Memory B cell (primary cell): ENCODE results near the gene LGMN.

ENCODE experiments used
- ATAC-seq: fragments of 150-1000 bp; cut with Tn5 transposase; 2 replicates; pipeline ENCODE4 v1.10.0; 2021; ENCODE audit warnings: low read depth, mild to moderate bottlenecking, moderate library complexity
- DNase-seq, 2 donors: peaks; one replicate each; pipeline ENCODE4 v3.0.0; 2022; ENCODE audit warnings: low spot score in 2 of 2
- H3K27ac Mint-ChIP-seq: one replicate; pipeline ENCODE4 v1.8.0; 2022; ENCODE audit warnings: mild to moderate bottlenecking, moderate library complexity, mixed read lengths
- H3K27me3 Mint-ChIP-seq: one replicate; pipeline ENCODE4 v1.8.0; 2022; ENCODE audit warnings: mixed read lengths
- H3K36me3 Mint-ChIP-seq: one replicate; pipeline ENCODE4 v1.8.0; 2022; ENCODE audit warnings: mild to moderate bottlenecking, mixed read lengths
- H3K4me1 Mint-ChIP-seq: one replicate; pipeline ENCODE4 v1.8.0; 2022; ENCODE audit warnings: mixed read lengths
- H3K4me3 Mint-ChIP-seq: one replicate; pipeline ENCODE4 v1.8.0; 2022; ENCODE audit warnings: mild to moderate bottlenecking, moderate library complexity, mixed read lengths
- H3K9me3 Mint-ChIP-seq: one replicate; pipeline ENCODE4 v1.8.0; 2022; ENCODE audit warnings: mixed read lengths

The LGMN gene

DNA sequence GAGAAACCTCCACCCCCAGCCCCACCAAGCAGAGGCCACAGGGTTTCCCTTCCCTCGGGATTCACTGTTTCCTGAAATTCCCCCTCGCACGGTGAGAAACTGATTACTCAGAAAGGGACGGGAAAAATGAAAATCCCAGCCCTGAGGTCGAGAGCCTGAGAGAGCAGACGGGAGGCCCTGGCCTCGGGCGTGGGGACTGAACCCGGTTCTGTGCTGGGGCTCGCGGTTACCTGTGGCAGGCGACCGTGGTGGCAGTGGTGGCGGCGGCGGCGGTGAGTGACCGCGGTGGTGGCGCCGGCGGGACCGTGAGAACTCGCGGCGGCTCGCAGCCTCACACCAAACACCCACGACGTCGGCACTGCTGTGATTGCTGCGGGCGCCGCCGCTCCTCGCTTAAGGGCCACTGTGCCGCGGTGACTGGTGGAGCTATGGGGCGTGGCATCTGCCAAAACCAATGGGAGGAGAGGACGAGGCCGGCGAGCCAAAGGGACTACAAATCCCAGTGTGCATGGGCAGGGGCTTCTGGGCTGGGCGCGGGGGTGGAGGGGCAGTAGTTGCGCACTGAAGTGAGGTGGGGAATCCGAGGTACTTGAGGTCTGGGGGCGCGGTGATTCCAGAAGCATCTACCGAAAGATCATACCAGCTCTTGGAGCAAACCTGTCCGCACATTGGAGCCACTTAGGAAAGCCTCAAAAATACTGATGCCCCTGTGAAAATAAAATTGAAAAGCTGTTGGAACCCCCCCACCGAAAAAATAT lies at the start of gene LGMN:
TSS of gene LGMN (minus strand) at position 369 of the 758 bp plus-strand sequence. CDS start 15,841 bp downstream, outside the sequence.
- Mint-ChIP-seq H3K4me3 (peak within 1 kb of the TSS; percentile 89), H3K4me1 (peaks cover 52% of the 10 kb centered on the region), H3K27me3 (no peaks in the 10 kb centered on the region), H3K27ac (peak within 1 kb of the TSS; percentile 87), H3K36me3 (no peaks in the 10 kb centered on the region), H3K9me3 (peaks cover 3% of the 10 kb centered on the region)
- peak; percentile 91 for ATAC-seq
- DNase-seq, result peak; percentile 84 to 85

- no peaks in the 10 kb centered on the region for H3K27me3 Mint-ChIP-seq
- ATAC-seq (no peak), DNase-seq (no peak)
- H3K36me3 Mint-ChIP-seq, result peaks cover 9% of the 10 kb centered on the region
- peaks cover 4% of the 10 kb centered on the region for H3K9me3 Mint-ChIP-seq
- H3K27ac Mint-ChIP-seq, result peak overlapping the region; percentile 97
- H3K4me1 Mint-ChIP-seq, result peaks cover 19% of the 10 kb centered on the region
- H3K4me3 Mint-ChIP-seq, result peak overlapping the region; percentile 98
These were observed 46.5 kb upstream of the LGMN start for GRCh38 chr14:92794961-92795360.

GRCh38 chr14:92794547-92794941 lies 46.1 kb upstream of the LGMN start:
- no peaks in the 10 kb centered on the region for H3K27me3 Mint-ChIP-seq
- H3K4me1 Mint-ChIP-seq, result peaks cover 18% of the 10 kb centered on the region
- H3K27ac Mint-ChIP-seq, result peak overlapping the region; percentile 97
- DNase-seq (no peak), ATAC-seq (no peak)
- peaks cover 9% of the 10 kb centered on the region for H3K9me3 Mint-ChIP-seq
- peak overlapping the region; percentile 98 for H3K4me3 Mint-ChIP-seq
- H3K36me3 Mint-ChIP-seq, result peaks cover 8% of the 10 kb centered on the region

DNA sequence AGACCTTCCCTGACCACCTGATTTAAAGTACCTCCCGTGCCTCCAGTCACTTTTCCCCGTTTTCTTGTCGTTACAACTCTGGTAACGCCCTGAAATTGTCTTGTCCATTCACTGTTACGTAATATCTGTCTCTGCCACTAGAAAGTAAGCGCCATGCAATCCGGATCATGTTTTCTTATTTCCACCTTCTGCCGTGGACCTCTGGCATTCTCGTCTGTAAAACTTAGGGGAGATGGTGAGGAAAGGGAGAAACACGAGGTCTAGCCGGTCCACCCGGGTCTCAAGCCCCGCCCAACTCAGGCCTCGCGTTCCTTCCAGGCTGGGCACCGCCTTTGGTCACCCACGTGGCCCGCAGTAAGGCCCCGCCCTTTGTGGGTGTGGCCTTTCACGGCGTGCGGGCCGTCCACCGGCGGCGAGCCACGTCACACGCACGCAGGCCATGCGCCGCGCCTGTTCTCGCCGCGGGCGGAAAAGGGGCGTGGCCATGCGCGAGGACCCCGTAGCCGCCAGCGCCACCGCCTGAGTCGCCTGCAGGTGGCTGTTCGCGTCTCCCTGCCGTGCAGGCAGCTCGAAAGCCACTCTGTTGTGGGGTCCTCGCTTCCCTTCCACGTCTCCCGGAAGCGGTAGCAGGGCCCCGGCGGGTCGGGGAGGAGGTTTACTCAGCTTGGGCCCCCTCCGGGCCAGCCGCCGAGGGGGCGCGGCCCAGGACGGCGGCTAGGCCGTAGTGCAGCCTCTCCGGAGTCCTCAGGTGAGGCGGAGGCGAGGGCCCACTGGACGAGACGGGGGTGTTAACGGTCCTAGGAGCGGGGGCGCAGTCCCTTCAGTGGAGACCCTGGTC lies 45.5 kb upstream of the LGMN start, which contains the start of gene GOLGA5:
TSS of gene GOLGA5 (plus strand) at position 597 of the 838 bp plus-strand sequence. CDS start 3,133 bp downstream, outside the sequence.
- peaks cover 13% of the 10 kb centered on the region for H3K9me3 Mint-ChIP-seq
- peak within 1 kb of the TSS; percentile 97 for H3K27ac Mint-ChIP-seq
- H3K36me3 Mint-ChIP-seq, result peaks cover 8% of the 10 kb centered on the region
- no peaks in the 10 kb centered on the region for H3K27me3 Mint-ChIP-seq
- ATAC-seq, result peak; percentile 88
- H3K4me3 Mint-ChIP-seq, result peak within 1 kb of the TSS; percentile 98
- peak; percentile 99 for DNase-seq
- H3K4me1 Mint-ChIP-seq, result peaks cover 18% of the 10 kb centered on the region

- no peak for DNase-seq
- peaks cover 4% of the 10 kb centered on the region for H3K36me3 Mint-ChIP-seq
- H3K27me3 Mint-ChIP-seq, result no peaks in the 10 kb centered on the region
- ATAC-seq, result no peak
- peaks cover 13% of the 10 kb centered on the region for H3K9me3 Mint-ChIP-seq
- peaks cover 14% of the 10 kb centered on the region for H3K4me1 Mint-ChIP-seq
- no peak overlapping the region for H3K27ac Mint-ChIP-seq
- H3K4me3 Mint-ChIP-seq, result no peak overlapping the region
These were observed 44.5 kb upstream of the LGMN start for GRCh38 chr14:92792885-92793284.

DNA sequence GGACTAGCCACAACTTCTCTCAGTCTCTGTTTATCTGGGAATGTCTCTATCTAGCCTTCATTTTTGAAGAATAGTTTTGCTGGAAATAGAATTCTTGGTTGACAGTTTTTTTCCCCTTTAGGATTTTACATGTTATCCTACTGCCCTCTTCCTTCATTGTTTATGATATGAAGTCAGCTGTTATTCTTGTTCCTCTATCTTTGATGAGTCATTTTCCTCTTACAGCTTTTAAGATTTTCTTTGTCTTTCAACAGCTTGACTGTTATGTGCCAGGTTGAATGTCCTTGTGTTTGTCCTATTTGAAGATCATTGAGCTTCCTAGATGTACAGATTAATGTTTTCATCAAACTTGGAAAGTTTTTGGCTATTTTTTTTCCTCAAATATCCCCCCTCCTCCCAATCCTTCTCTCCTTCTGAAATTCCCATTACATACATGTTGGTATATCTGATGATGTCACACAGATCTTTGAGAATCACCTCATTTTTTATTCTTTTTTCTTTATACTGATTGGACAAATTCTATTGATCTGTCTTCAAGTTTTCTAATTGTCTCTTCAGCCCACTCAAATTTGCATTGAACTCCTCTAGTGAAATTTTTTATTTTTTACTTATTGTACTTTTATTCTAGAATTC lies 41.1 kb upstream of the LGMN start:
- DNase-seq (no peak), ATAC-seq (no peak)
- H3K4me3 Mint-ChIP-seq, result no peak overlapping the region
- H3K9me3 Mint-ChIP-seq, result peaks cover 13% of the 10 kb centered on the region
- H3K27me3 Mint-ChIP-seq, result no peaks in the 10 kb centered on the region
- no peaks in the 10 kb centered on the region for H3K36me3 Mint-ChIP-seq
- no peak overlapping the region for H3K27ac Mint-ChIP-seq
- peaks cover 4% of the 10 kb centered on the region for H3K4me1 Mint-ChIP-seq

GRCh38 chr14:92787554-92787953 lies 39.1 kb upstream of the LGMN start:
- Mint-ChIP-seq H3K4me3 (no peak overlapping the region), H3K4me1 (peaks cover 4% of the 10 kb centered on the region), H3K9me3 (peaks cover 13% of the 10 kb centered on the region), H3K27ac (no peak overlapping the region), H3K27me3 (no peaks in the 10 kb centered on the region), H3K36me3 (no peaks in the 10 kb centered on the region)
- no peak for ATAC-seq
- no peak for DNase-seq

DNA sequence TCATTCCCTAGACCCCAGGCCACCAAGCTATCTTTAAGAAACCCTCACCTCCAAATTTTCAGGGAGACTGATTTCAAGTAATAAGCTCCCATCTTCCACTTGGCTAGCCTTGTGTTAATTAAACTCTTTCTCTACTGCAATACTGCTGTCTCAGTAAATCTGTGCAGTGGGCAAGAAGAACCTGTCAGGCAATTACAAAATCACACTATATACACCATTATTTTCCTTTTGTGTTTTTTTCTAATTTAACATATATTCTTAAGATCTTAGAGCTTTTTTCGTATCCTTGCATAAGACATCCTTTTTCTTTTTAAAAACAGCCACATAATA lies 38.0 kb upstream of the LGMN start:
- peaks cover 4% of the 10 kb centered on the region for H3K4me1 Mint-ChIP-seq
- H3K4me3 Mint-ChIP-seq, result no peak overlapping the region
- no peaks in the 10 kb centered on the region for H3K36me3 Mint-ChIP-seq
- DNase-seq (no peak), ATAC-seq (no peak)
- H3K9me3 Mint-ChIP-seq, result peaks cover 10% of the 10 kb centered on the region
- H3K27me3 Mint-ChIP-seq, result no peaks in the 10 kb centered on the region
- H3K27ac Mint-ChIP-seq, result no peak overlapping the region

- no peak for DNase-seq
- peaks cover 9% of the 10 kb centered on the region for H3K9me3 Mint-ChIP-seq
- H3K4me1 Mint-ChIP-seq, result peaks cover 4% of the 10 kb centered on the region
- no peak overlapping the region for H3K4me3 Mint-ChIP-seq
- ATAC-seq, result no peak
- no peak overlapping the region for H3K27ac Mint-ChIP-seq
- H3K27me3 Mint-ChIP-seq, result no peaks in the 10 kb centered on the region
- no peaks in the 10 kb centered on the region for H3K36me3 Mint-ChIP-seq
These were observed 37.4 kb upstream of the LGMN start for GRCh38 chr14:92785667-92786426.

- DNase-seq, result peak; percentile 45 to 55
- peak; percentile 92 for ATAC-seq
- Mint-ChIP-seq H3K9me3 (no peaks in the 10 kb centered on the region), H3K4me1 (peaks cover 8% of the 10 kb centered on the region), H3K27me3 (no peaks in the 10 kb centered on the region), H3K36me3 (no peaks in the 10 kb centered on the region), H3K27ac (no peak overlapping the region), H3K4me3 (no peak overlapping the region)
These were observed 35.5 kb upstream of the LGMN start for GRCh38 chr14:92783813-92784431.

- no peak overlapping the region for H3K27ac Mint-ChIP-seq
- H3K36me3 Mint-ChIP-seq, result no peaks in the 10 kb centered on the region
- DNase-seq, result no peak
- H3K9me3 Mint-ChIP-seq, result no peaks in the 10 kb centered on the region
- ATAC-seq, result no peak
- no peaks in the 10 kb centered on the region for H3K27me3 Mint-ChIP-seq
- H3K4me3 Mint-ChIP-seq, result no peak overlapping the region
- H3K4me1 Mint-ChIP-seq, result peaks cover 16% of the 10 kb centered on the region
These were observed 32.9 kb upstream of the LGMN start for GRCh38 chr14:92781350-92781749.

- no peak for ATAC-seq
- Mint-ChIP-seq H3K4me3 (no peak overlapping the region), H3K27me3 (no peaks in the 10 kb centered on the region), H3K36me3 (no peaks in the 10 kb centered on the region), H3K9me3 (no peaks in the 10 kb centered on the region), H3K27ac (no peak overlapping the region), H3K4me1 (peaks cover 18% of the 10 kb centered on the region)
- DNase-seq, result no peak
These were observed 32.2 kb upstream of the LGMN start for GRCh38 chr14:92780444-92781232.
